ENCODE results near the gene GRID1.

GRCh38 chr10:86137561-86137960 lies 229.0 kb downstream of the GRID1 start:
- TF ChIP-seq GATA3 (IDR thresholded peaks at IDR 0.05; ENCODE audit: low read depth, low read length) = no peak
- no peak for TF ChIP-seq GATA2 (IDR thresholded peaks at IDR 0.05; ENCODE audit: low read depth, low read length)

Measured in SH-SY5Y (cell line).